ENCODE results near the gene ESRP2.
A peak's percentile ranks its signal among the peaks of the same experiment; 100 is the strongest.

DNA sequence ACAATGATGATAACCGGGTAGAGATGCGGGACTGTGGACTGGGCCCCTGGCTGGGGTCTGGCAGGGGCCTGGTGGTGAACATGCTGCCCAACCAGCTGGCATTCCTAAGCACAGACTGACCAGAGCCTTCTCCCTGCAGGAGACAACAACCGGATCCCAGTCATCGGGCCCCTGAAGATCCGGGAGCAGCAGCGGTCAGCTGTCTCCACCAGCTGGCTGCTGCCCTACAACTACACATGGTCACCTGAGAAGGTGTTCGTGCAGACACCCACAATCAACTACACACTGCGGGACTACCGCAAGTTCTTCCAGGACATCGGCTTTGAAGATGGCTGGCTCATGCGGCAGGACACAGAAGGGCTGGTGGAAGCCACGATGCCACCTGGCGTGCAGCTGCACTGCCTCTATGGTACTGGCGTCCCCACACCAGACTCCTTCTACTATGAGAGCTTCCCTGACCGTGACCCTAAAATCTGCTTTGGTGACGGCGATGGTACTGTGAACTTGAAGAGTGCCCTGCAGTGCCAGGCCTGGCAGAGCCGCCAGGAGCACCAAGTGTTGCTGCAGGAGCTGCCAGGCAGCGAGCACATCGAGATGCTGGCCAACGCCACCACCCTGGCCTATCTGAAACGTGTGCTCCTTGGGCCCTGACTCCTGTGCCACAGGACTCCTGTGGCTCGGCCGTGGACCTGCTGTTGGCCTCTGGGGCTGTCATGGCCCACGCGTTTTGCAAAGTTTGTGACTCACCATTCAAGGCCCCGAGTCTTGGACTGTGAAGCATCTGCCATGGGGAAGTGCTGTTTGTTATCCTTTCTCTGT lies 23.3 kb upstream of the ESRP2 start:
- TF ChIP-seq POLR2A (IDR thresholded peaks at IDR 0.05) (no peak), POLR2AphosphoS5 (IDR thresholded peaks at IDR 0.05) (peak in 1 of 3 donors; percentile 44)
- TF ChIP-seq, protein P1, sequence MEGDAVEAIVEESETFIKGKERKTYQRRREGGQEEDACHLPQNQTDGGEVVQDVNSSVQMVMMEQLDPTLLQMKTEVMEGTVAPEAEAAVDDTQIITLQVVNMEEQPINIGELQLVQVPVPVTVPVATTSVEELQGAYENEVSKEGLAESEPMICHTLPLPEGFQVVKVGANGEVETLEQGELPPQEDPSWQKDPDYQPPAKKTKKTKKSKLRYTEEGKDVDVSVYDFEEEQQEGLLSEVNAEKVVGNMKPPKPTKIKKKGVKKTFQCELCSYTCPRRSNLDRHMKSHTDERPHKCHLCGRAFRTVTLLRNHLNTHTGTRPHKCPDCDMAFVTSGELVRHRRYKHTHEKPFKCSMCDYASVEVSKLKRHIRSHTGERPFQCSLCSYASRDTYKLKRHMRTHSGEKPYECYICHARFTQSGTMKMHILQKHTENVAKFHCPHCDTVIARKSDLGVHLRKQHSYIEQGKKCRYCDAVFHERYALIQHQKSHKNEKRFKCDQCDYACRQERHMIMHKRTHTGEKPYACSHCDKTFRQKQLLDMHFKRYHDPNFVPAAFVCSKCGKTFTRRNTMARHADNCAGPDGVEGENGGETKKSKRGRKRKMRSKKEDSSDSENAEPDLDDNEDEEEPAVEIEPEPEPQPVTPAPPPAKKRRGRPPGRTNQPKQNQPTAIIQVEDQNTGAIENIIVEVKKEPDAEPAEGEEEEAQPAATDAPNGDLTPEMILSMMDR (IDR thresholded peaks at IDR 0.05 in 8 of 11, conservative IDR thresholded peaks at IDR 0.05 in 3 of 11), result no peak

All from spleen (tissue), 7 donors.